MG63 (cell line): Measurements from ENCODE around the gene CCDC28B. TPM values are rescaled to one million over a fixed set of nuclear protein-coding genes. Genes with fewer than 3 reads are reported as not detected.

Experiments
- DNase-seq: peaks from one replicate; pipeline ENCODE4 v3.0.0-alpha.2; 2020
- H3K27me3 ChIP-seq: fragments of 250-450 bp; sonication (Bioruptor Pico); 2 replicates; pipeline ENCODE4 v1.5.1; 2020; ENCODE audit warnings: mild to moderate bottlenecking, moderate library complexity
- H3K36me3 ChIP-seq: fragments of 250-450 bp; sonication (Bioruptor Pico); 2 replicates; pipeline ENCODE4 v1.5.1; 2020; ENCODE audit warnings: mild to moderate bottlenecking, moderate library complexity
- H3K4me3 ChIP-seq: fragments of 250-450 bp; sonication (Bioruptor Pico); 2 replicates; pipeline ENCODE4 v1.5.1; 2020; ENCODE audit warnings: mild to moderate bottlenecking, moderate library complexity
- H3K9me3 ChIP-seq: fragments of 250-450 bp; sonication (Bioruptor Pico); 2 replicates; pipeline ENCODE4 v1.5.1; 2020; ENCODE audit warnings: mild to moderate bottlenecking, moderate library complexity
- total RNA-seq: library from RNA; depleted of rRNA; stranded (reverse); fragments of >200 nt; shearing (Covaris generic); gene quantifications from 2 replicates; pipeline ENCODE4 v1.2.3, GENCODE V29; 2014; ENCODE audit warnings: low replicate concordance

The CCDC28B gene
- total RNA-seq, 1 experiment from 2014 or later: 1.5 TPM

DNA sequence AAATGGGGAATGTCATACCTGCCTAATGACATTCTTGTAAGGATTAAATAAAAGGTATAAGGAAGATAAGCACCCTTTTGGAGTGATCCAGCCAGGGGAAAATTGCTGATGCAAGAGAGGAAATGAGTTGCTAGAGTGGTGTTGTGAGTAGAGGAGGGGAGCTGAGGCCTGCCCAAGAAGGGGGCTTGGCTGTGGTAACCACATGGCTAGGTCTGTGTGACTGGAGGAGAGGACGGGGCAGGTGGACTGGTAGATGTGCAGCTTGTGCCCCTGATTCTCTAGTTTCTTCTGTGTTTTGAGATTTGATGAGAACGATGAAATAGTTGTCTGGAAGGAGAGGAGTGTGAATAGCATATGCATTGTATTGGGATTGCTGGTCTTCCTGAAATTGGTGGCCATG is 14.3 kb upstream of the CCDC28B start:
- Histone ChIP-seq H3K4me3 (no peak overlapping the region), H3K36me3 (peaks cover 90% of the 10 kb centered on the region), H3K27me3 (no peaks in the 10 kb centered on the region), H3K9me3 (no peaks in the 10 kb centered on the region)
- no peak for DNase-seq

DNA sequence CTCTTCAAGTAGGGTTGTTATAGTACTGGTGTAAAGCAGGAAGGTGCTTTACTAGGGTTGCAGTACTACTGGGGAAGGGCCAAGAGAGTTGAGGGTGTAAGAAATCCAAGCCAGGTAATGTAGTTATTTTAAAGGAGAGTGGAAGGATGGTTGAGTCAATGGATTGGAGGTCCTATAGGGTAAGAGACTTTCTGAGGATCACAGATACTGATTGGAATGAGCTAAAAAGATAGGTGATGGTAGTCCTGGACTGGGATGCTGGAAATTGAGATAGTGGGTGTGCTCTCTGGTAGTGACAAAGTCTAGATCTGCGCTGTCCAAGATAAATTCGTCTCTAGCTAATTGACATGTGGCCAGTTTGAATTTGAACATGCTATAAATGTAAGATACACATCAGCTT is 13.9 kb upstream of the CCDC28B start:
- Histone ChIP-seq H3K27me3 (no peaks in the 10 kb centered on the region), H3K36me3 (peaks cover 90% of the 10 kb centered on the region), H3K9me3 (no peaks in the 10 kb centered on the region), H3K4me3 (no peak overlapping the region)
- no peak for DNase-seq

DNA sequence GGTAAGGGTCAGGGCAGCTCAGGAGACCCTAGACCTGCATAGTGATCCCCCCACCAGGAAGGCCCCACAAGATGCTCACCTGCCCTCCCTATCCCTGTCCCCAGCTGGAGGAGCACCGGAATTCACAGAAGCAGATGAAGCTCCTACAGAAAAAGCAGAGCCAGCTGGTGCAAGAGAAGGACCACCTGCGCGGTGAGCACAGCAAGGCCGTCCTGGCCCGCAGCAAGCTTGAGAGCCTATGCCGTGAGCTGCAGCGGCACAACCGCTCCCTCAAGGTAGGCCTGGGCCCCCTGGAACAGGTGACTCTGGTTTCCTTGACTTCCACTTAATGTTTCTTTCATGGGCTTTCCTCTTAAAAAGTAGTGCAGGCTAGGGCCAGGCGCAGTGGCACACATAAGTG is 12.5 kb upstream of the CCDC28B start:
- Histone ChIP-seq H3K4me3 (no peak overlapping the region), H3K9me3 (no peaks in the 10 kb centered on the region), H3K27me3 (no peaks in the 10 kb centered on the region), H3K36me3 (peaks cover 91% of the 10 kb centered on the region)
- no peak for DNase-seq

DNA sequence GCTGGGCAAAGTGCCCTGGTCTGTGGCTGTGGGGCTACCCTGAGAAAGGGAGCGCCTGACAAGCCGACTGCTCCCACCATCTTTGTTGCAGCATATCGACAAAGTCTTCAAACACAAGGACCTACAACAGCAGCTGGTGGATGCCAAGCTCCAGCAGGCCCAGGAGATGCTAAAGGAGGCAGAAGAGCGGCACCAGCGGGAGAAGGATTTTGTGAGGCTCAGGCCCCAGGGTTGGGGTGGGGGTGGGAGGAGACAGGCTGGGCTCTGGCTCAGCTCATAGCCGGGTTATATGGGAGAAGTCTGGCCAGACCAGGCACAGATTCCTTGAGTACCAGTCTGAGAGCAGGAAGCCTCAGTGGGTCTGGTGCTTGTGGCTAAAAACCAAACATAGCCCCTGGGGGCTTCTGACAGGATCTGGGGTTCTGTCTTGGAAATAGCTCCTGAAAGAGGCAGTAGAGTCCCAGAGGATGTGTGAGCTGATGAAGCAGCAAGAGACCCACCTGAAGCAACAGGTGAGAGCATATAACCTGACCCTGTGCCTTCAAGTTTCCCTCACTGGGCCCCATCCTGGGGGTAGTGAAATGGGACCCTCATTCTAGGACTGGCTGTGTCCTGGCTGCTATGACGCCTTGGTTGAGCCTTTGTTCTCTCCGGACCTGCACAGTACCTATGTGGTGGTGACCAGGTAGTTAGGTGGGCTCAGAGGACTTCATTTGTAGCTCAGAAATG is 8.0 kb upstream of the CCDC28B start:
- Histone ChIP-seq H3K9me3 (no peaks in the 10 kb centered on the region), H3K4me3 (no peak overlapping the region), H3K36me3 (peaks cover 95% of the 10 kb centered on the region), H3K27me3 (no peaks in the 10 kb centered on the region)
- DNase-seq: no peak

DNA sequence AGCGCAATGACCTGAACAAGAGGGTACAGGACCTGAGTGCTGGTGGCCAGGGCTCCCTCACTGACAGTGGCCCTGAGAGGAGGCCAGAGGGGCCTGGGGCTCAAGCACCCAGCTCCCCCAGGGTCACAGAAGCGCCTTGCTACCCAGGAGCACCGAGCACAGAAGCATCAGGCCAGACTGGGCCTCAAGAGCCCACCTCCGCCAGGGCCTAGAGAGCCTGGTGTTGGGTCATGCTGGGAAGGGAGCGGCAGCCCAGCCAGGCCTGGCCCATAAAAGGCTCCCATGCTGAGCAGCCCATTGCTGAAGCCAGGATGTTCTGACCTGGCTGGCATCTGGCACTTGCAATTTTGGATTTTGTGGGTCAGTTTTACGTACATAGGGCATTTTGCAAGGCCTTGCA is 5.4 kb upstream of the CCDC28B start:
- no peaks in the 10 kb centered on the region for H3K9me3 ChIP-seq
- peaks cover 77% of the 10 kb centered on the region for H3K36me3 ChIP-seq
- no peak overlapping the region for H3K4me3 ChIP-seq
- H3K27me3 ChIP-seq: no peaks in the 10 kb centered on the region
- DNase-seq: no peak

DNA sequence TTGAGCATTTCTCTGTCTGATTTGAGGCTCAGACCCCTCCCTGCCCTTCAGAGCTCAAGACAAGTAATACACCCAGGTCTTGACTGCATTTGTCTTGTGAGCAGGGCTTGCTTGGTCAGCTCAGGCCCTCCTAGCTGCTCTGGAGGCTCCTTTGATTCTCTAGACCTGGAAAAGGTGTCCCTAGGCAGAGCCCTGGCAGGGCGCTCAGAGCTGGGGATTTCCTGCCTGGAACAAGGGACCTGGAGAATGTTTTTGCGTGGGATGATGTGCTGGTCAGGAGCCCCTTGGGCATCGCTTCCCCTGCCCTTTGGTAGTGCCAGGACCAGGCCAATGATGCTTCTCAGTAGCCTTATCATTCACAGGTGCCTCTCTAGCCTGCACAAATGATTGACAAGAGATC is 4.9 kb upstream of the CCDC28B start:
- no peaks in the 10 kb centered on the region for H3K27me3 ChIP-seq
- no peaks in the 10 kb centered on the region for H3K9me3 ChIP-seq
- H3K36me3 ChIP-seq: peaks cover 71% of the 10 kb centered on the region
- no peak for DNase-seq
- H3K4me3 ChIP-seq: no peak overlapping the region

DNA sequence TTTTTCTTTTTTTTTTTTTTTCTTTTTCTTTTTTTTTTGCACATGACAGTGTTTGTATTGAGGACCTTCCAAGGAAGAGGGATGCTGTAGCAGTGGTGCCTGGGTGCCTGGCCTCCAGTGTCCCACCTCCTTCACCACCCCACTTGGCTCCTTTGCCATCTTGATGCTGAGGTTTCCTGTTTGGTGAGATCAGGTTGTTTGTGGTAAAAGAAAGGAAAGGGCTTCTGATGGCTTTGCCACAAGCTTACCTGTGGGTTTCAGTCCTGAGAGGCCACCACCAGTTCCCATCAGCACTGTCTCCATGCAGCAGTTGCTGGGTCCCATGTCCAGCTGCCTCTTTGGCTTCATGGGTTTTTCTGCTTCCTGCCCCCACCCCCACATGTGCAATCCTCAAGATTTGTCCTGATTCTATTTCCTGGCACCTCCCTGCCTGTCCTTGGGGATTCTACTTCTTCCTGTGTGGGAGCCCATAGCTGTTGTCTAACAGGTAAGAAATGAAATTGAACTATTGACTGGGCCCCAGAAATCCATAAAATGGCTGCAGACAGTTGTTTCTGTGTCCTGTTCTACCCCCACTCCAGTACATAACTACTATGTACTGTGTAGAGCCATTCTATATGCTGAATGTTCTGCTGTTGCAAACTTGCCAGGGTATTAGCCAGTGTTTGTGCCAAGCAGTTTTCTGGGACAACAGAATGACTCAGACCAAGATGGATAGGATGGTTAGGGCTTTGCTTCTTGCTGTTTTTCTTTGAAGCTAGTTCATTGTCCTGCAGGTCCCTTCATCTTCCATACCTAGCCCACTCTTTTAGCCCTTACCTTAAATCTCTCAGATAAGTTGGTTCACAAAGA is 4.2 kb upstream of the CCDC28B start:
- H3K9me3 ChIP-seq: no peaks in the 10 kb centered on the region
- DNase-seq: peak; percentile 23
- H3K36me3 ChIP-seq: peaks cover 65% of the 10 kb centered on the region
- no peaks in the 10 kb centered on the region for H3K27me3 ChIP-seq
- H3K4me3 ChIP-seq: no peak overlapping the region

DNA sequence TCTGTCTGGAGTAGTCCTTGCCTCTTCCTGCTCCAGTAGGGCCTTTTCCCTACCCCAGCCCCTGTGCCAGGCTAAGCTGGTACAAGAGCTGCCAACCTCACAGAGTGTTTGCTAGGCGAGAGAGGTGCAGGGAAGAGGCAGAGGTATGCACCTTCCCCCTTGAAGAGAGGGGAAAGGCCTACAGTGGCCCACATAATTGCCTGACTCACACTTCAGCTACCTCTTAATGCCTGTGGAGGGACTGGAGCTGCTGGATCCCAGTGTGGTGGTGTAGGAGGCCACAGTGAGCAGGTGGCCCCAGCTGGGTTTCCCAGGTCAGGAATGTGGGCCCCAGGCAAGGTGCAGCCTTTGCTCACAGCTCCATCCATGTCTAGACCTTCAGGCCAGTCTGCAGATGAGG is 3.3 kb upstream of the CCDC28B start:
- H3K4me3 ChIP-seq: no peak overlapping the region
- no peaks in the 10 kb centered on the region for H3K9me3 ChIP-seq
- peaks cover 56% of the 10 kb centered on the region for H3K36me3 ChIP-seq
- no peak for DNase-seq
- no peaks in the 10 kb centered on the region for H3K27me3 ChIP-seq

DNA sequence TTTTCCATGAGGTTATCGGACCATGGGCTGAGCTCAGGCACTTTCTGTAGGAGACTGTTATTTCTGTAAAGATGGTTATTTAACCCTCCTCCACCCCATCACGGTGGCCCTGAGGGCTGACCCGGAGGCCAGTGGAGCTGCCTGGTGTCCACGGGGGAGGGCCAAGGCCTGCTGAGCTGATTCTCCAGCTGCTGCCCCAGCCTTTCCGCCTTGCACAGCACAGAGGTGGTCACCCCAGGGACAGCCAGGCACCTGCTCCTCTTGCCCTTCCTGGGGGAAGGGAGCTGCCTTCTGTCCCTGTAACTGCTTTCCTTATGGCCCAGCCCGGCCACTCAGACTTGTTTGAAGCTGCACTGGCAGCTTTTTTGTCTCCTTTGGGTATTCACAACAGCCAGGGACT is 2.6 kb upstream of the CCDC28B start:
- no peak for DNase-seq
- H3K4me3 ChIP-seq: no peak overlapping the region
- no peaks in the 10 kb centered on the region for H3K9me3 ChIP-seq
- H3K27me3 ChIP-seq: no peaks in the 10 kb centered on the region
- peaks cover 48% of the 10 kb centered on the region for H3K36me3 ChIP-seq

DNA sequence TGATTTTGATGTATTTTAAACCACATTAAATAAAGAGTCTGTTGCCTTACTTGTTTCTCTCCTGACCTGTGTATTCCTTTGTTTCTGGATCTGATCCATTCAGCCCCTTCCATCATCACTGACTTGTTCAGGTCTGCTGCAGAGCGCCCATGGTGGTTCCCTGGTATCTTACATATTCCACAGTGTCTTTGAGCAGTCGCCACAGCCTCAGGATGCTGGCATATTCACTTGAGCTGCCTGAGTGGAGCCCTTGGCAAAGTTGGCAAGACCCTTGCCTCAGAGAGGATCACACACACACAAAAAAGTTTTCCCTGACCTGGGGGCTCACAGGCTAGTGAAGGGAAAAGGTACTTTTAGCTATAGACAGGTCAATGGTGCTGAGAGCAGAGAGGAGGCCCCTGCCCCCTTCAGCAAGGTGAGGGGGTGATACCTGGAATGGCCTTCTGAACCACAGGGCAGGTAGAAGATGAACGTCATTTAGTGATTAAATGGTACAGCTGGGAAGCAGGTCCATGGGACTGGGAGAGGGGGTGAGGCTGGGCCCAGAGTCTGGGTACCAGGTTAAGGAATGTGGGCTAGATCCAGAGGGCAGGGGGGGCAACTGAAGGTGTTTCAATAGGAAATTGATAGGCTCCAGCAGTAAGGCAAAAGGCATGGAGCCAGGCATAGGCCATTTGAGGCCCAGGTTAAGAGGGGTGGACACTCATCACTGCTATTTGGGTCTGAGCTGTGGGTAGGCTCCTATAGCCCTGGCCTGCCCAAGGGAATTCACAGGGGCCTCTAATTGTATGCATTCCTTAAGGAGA is 2.0 kb upstream of the CCDC28B start:
- no peaks in the 10 kb centered on the region for H3K27me3 ChIP-seq
- peaks cover 42% of the 10 kb centered on the region for H3K36me3 ChIP-seq
- no peak overlapping the region for H3K4me3 ChIP-seq
- DNase-seq: no peak
- H3K9me3 ChIP-seq: no peaks in the 10 kb centered on the region

DNA sequence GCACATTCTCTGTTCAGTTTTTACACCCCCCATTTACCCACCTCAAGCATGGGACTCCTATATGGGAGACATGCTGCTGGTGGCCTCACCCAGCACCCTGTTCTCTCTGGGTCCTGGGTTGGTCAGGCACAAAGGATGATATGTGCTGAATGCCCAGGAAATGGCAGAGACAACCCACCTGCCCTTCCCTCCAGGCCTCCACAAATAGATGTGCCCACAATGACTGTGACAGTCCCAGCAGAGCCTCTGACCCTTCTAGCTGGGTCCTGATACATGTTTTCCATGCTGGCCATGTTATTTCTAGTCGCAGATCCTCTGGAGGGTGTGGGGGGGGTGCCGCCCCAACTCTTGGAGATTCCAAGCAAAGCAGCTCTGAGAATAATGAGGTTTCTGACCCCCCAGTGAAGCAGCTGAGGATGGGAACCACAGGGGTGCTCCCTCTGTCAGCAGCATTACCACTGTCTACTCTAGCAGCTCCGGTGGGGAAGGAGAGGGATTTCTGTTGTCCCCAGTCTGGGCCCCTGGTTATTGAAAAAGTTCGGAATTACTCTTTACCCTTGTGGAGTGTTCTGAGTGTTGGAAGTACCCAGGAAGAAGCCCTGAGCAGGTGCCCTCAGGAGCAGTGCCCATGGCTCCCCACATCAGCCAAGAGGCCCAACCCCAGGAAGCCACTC is 1.2 kb upstream of the CCDC28B start:
- DNase-seq: no peak
- no peaks in the 10 kb centered on the region for H3K9me3 ChIP-seq
- peaks cover 35% of the 10 kb centered on the region for H3K36me3 ChIP-seq
- no peak overlapping the region for H3K4me3 ChIP-seq
- H3K27me3 ChIP-seq: no peaks in the 10 kb centered on the region

DNA sequence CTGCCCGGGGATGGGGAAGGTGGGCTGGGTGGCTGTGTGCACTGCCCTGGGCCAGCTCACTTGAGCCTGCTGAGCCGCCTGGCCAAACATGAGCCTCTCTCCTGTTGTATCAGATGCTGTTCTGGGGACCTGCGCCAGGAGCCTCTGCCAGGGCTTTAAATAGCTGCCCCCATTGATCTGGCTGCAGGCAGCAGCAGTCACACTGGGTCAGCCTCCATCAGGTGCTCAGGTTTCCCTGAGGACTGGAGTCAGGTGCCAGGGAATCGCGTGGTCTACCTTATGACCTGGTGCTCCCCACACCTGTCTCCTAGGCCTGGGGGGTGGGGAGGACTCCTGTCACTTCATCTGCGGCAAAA is 700 bp upstream of the CCDC28B start:
- no peaks in the 10 kb centered on the region for H3K9me3 ChIP-seq
- no peaks in the 10 kb centered on the region for H3K27me3 ChIP-seq
- peak; percentile 54 for DNase-seq
- peaks cover 30% of the 10 kb centered on the region for H3K36me3 ChIP-seq
- H3K4me3 ChIP-seq: peak overlapping the region; percentile 48; the same call in 1 of the 2 replicates

DNA sequence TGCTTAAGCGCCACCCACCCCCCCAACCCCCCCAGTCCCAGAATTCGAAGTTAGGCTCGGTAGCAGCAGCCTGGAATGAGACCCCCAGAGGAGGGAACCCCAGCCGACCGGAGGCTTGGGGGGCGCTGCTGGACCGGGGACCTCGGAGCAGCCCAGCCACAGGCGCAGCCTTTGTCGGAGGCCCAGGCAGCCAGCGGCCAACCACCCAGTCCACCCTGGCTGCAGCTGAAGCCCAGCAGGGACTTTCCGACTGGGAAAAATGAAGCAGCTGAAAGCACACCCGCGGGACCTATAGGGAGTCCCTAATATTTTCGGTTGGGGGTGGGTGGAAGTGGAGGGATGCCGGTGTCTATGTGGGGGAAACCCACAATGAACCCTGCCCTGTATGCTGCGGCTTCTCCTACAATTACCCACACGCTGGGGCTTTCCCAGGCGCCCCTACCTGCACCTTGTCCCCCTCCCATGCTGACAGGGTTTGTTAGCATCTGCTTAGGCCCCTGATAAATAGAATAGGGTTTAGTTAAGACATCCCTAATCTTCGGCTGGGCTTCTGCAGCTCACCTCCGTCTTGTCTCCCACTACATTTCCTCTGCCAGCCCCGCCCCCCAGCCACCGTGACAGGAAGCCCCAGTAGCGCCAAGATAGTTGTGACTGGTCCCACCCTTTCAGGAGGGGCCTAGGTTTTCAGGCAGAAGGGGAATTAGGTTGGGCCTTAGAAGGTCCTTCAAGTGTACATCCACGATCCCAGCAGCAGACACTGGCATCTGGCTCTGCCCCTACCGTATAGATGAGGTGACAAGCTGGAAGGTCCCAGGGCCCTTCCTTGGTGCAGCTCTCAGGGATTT is 838 bp downstream of the CCDC28B start:
- no peak overlapping the region; the same call in 1 of the 2 replicates for H3K4me3 ChIP-seq
- H3K36me3 ChIP-seq: peaks cover 17% of the 10 kb centered on the region
- H3K27me3 ChIP-seq: no peaks in the 10 kb centered on the region
- H3K9me3 ChIP-seq: no peaks in the 10 kb centered on the region
- no peak for DNase-seq

DNA sequence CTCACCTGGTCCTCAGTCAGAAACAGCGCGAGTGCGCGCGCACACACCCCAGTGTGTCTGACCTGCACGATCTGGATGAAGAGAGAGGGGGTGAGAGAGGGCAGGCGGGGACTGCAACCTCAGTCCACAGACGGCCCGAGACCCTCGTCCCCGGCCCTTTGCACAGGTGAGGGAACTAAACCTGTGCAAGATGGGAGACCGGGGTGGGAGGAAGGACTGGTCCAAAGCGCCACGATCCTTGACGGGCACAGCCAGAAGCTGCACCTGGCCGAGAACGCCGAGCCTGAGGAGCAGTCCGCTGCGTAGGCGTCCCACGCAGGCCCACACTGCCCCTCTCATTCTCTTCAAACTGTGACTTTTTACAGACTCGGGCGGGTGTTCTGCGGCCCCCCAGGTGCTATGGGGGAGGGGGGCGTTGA is 4.6 kb downstream of the CCDC28B start:
- H3K4me3 ChIP-seq: peak overlapping the region; percentile 78
- no peaks in the 10 kb centered on the region for H3K36me3 ChIP-seq
- H3K27me3 ChIP-seq: no peaks in the 10 kb centered on the region
- DNase-seq: no peak
- H3K9me3 ChIP-seq: no peaks in the 10 kb centered on the region

DNA sequence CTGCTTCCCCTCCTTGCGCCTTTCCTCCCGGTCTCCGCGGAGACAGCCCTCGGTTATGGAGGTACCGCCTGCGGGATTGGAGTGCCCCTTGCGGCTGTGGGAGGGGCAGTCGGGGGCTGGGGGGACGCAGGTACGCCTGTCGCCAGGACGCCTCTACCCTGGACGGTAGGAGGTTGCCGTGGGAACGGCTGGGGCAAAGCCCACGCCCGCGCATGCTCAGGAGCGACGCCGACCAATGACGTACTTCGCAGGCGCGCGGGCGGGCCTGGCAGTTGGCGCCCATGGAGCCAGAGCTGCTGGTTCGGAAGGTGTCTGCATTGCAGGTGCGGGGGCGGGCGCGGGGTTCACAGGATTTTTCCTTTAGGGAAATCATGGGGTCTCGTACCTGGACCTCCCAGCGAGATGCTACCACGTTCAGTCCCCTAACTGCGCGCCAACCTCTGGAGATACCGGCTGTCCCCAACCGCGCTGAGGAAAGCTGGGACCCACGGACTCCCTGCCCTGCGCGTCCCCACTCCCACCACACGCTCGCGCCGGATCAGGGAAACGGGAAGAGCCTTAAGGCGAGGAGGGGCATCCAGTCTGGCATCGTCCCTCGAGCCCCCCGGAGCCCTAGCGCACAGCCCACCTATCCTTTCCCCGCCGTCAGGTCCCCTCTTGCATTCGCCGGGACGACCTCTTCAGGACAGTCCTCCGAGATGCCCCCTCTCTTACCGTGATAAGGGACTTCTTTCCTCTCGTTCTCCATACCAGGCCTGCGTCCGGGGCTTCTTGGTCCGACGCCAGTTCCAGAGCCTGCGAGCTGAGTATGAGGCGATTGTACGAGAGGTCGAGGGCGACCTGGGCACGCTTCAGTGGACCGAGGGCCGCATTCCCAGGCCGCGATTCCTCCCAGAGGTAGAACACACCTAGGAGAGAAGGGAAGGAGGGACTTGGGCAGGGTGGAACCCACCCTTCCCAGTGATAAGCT is 5.3 kb downstream of the CCDC28B start, which contains the start of gene IQCC:
Gene IQCC (plus strand): TSS at position 271 of the 970 bp plus-strand sequence. CDS start 11 bp downstream, at position 282.
- peak; percentile 84 for DNase-seq
- H3K36me3 ChIP-seq: no peaks in the 10 kb centered on the region
- H3K4me3 ChIP-seq: peak within 1 kb of the TSS; percentile 78
- no peaks in the 10 kb centered on the region for H3K27me3 ChIP-seq
- no peaks in the 10 kb centered on the region for H3K9me3 ChIP-seq
